ENCODE results near the gene HEPH. TPM values are rescaled to one million over a fixed set of nuclear protein-coding genes. Genes with fewer than 3 reads are reported as not detected.
"Not testable (repeated sequence)": the region's sequence is repeated elsewhere in the genome, so short reads cannot be mapped to it uniquely, and the experiment has no call there.

HEPH gene
- polyA plus RNA-seq, 2 of the 4 experiments (the other 2 are of a cell fraction), result not detected

DNA sequence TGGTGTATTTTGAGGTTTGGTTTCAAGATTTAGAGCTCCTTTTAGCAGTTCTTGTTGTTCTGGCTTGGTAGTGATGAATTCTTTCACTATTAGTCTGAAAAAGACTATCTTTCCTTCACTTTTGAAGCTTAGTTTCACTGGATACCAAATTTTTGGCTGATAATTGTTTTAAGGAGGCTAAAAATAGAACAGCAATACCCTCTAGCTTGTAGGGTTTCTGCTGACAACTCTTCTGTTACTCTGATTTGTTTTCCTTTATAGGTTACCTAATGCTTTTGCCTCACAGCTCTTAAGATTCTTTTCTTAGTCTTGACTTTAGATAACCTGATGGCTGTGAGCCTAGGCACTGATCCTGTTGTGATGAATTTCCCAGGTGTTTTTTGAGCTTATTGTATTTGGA lies 33.6 kb upstream of the HEPH start:
- ChIA-PET CTCF (interaction anchor here (1.3 kb wide), 1 partner anchor 599 kb away, joined by 3 read pairs; no protein-coding TSS in a partner anchor), POLR2A (no interaction called here)
- no peak for FAIRE-seq

DNA sequence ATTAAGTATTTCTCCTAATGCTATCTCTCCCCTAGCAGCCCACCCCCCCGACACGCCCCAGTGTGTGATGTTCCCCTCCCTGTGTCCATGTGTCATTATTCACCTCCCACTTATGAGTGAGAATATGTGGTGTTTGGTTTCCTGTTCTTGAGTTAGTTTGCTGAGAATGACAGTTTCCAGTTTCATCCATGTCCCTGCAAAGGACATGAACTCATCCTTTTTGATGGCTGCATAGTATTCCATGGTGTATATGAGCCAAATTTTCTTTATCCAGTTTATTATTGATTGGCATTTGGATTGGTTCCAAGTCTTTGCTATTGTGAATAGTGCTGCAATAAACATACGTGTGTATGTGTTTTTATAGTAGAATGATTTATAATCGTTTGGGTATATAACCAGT lies 28.8 kb upstream of the HEPH start:
- 17% methylated on average over 2 of the region's 4 CpGs for WGBS (ENCODE audit: missing lambda C conversion rate)
- H3K4me3 ChIP-seq; H3K4me2 ChIP-seq; DNase-seq (ENCODE audit: low read depth in 1 of 2, low spot score in 1 of 2); ATAC-seq; POLR2A ChIA-PET; H3K9me3 ChIP-seq; FAIRE-seq; H3K4me1 ChIP-seq; H3K27ac ChIP-seq; CTCF ChIA-PET: not testable (repeated sequence)

More for the DNA sequence above, 33.6 kb upstream of the HEPH start:
- TF ChIP-seq RAD21 (conservative IDR thresholded peaks at IDR 0.05 in 1 of 2, IDR thresholded peaks at IDR 0.05 in 1 of 2) (no peak), FOXS1 (CRISPR knock-in tag; IDR thresholded peaks at IDR 0.05) (no peak), MYC (IDR thresholded peaks at IDR 0.05; ENCODE audit: borderline replicate concordance, low read length) (no peak), RNF2 (IDR thresholded peaks at IDR 0.05; ENCODE audit: borderline replicate concordance, low read depth) (no peak), ZNF302 (CRISPR knock-in tag; IDR thresholded peaks at IDR 0.05) (no peak), MAFK (IDR thresholded peaks at IDR 0.05; ENCODE audit: partially characterized antibody) (no peak), RFX5 (IDR thresholded peaks at IDR 0.05) (no peak)
- DNase-seq (ENCODE audit: low read depth in 1 of 2, low spot score in 1 of 2) (no peak), ATAC-seq (no peak)
- no peak overlapping the region for H3K4me2 ChIP-seq
- no peaks in the 10 kb centered on the region for H3K9me3 ChIP-seq
- no peak overlapping the region for H3K27ac ChIP-seq
- H3K4me1 ChIP-seq, result no peaks in the 10 kb centered on the region
- H3K4me3 ChIP-seq, result no peak overlapping the region

DNA sequence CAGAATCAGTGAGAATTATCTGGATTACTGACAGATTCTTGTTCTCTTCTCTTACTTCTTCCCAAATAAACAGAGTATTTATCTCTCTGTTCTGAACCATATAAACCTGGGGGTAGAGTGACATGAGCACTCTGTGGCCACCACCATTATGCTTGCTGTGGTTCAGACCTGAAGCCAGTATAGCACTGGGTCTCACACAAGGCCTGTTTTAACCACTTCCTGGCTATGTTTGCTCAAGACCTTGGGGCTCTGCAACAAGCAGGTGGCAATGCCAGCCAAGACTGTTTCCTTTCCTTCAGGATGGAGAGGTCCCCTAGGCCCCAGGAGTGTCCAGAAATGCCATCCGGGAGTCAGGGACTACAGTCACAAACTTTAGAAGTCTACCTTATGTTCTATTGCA lies 21.7 kb upstream of the HEPH start:
- CTCF ChIA-PET, result no interaction called here
- POLR2A ChIA-PET, result no interaction called here
- WGBS (ENCODE audit: missing lambda C conversion rate), result 0% methylated on average over 1 of the region's 1 CpG
- TF ChIP-seq, protein P1, sequence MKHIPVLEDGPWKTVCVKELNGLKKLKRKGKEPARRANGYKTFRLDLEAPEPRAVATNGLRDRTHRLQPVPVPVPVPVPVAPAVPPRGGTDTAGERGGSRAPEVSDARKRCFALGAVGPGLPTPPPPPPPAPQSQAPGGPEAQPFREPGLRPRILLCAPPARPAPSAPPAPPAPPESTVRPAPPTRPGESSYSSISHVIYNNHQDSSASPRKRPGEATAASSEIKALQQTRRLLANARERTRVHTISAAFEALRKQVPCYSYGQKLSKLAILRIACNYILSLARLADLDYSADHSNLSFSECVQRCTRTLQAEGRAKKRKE (CRISPR knock-in tag; IDR thresholded peaks at IDR 0.05; ENCODE audit: low read depth), result no peak
- TF ChIP-seq BHLHE40 (IDR thresholded peaks at IDR 0.05; ENCODE audit: low read depth, low read length), result no peak
- no peak for TF ChIP-seq MAFK (IDR thresholded peaks at IDR 0.05; ENCODE audit: partially characterized antibody)
- TF ChIP-seq CBX2 (IDR thresholded peaks at IDR 0.05; ENCODE audit: borderline replicate concordance, low read depth), result no peak
- TF ChIP-seq CHD2 (IDR thresholded peaks at IDR 0.05; ENCODE audit: low read length, partially characterized antibody), result no peak
- TF ChIP-seq PHF8 (IDR thresholded peaks at IDR 0.05; ENCODE audit: borderline replicate concordance, low read depth), result no peak
- TF ChIP-seq ESRRA (IDR thresholded peaks at IDR 0.05; ENCODE audit: borderline replicate concordance, low read length), result no peak
- TF ChIP-seq, protein P2, sequence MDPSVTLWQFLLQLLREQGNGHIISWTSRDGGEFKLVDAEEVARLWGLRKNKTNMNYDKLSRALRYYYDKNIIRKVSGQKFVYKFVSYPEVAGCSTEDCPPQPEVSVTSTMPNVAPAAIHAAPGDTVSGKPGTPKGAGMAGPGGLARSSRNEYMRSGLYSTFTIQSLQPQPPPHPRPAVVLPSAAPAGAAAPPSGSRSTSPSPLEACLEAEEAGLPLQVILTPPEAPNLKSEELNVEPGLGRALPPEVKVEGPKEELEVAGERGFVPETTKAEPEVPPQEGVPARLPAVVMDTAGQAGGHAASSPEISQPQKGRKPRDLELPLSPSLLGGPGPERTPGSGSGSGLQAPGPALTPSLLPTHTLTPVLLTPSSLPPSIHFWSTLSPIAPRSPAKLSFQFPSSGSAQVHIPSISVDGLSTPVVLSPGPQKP (IDR thresholded peaks at IDR 0.05; ENCODE audit: low read depth, low read length), result no peak
- TF ChIP-seq EHMT2 (IDR thresholded peaks at IDR 0.05; ENCODE audit: low read depth), result no peak
- TF ChIP-seq NPAS2 (CRISPR knock-in tag; IDR thresholded peaks at IDR 0.05; ENCODE audit: borderline replicate concordance), result no peak
- TF ChIP-seq, protein P3, sequence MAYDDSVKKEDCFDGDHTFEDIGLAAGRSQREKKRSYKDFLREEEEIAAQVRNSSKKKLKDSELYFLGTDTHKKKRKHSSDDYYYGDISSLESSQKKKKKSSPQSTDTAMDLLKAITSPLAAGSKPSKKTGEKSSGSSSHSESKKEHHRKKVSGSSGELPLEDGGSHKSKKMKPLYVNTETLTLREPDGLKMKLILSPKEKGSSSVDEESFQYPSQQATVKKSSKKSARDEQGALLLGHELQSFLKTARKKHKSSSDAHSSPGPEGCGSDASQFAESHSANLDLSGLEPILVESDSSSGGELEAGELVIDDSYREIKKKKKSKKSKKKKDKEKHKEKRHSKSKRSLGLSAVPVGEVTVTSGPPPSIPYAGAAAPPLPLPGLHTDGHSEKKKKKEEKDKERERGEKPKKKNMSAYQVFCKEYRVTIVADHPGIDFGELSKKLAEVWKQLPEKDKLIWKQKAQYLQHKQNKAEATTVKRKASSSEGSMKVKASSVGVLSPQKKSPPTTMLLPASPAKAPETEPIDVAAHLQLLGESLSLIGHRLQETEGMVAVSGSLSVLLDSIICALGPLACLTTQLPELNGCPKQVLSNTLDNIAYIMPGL (CRISPR knock-in tag; IDR thresholded peaks at IDR 0.05; ENCODE audit: borderline replicate concordance), result no peak
- TF ChIP-seq JUN (IDR thresholded peaks at IDR 0.05), result no peak
- TF ChIP-seq, protein P4, sequence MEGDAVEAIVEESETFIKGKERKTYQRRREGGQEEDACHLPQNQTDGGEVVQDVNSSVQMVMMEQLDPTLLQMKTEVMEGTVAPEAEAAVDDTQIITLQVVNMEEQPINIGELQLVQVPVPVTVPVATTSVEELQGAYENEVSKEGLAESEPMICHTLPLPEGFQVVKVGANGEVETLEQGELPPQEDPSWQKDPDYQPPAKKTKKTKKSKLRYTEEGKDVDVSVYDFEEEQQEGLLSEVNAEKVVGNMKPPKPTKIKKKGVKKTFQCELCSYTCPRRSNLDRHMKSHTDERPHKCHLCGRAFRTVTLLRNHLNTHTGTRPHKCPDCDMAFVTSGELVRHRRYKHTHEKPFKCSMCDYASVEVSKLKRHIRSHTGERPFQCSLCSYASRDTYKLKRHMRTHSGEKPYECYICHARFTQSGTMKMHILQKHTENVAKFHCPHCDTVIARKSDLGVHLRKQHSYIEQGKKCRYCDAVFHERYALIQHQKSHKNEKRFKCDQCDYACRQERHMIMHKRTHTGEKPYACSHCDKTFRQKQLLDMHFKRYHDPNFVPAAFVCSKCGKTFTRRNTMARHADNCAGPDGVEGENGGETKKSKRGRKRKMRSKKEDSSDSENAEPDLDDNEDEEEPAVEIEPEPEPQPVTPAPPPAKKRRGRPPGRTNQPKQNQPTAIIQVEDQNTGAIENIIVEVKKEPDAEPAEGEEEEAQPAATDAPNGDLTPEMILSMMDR (IDR thresholded peaks at IDR 0.05), result no peak
- Histone ChIP-seq H3K4me1 (no peaks in the 10 kb centered on the region), H3K27ac (no peak overlapping the region), H3K4me2 (no peak overlapping the region), H3K9me3 (no peaks in the 10 kb centered on the region), H3K4me3 (no peak overlapping the region)
- ATAC-seq, result no peak
- DNase-seq (ENCODE audit: low read depth in 1 of 2, low spot score in 1 of 2), result no peak
- no peak for FAIRE-seq

Measured in A549 (cell line).